ENCODE measurements around the gene CLMN.

Gene CLMN

GRCh38 chr14:95211721-95212504 lies 107.8 kb downstream of the CLMN start:
- intact Hi-C loops (cut with DNase I; ENCODE audit: low total_unique reads) = no loop called here
- Histone ChIP-seq H3K9me3 (no peaks in the 10 kb centered on the region), H3K4me1 (no peaks in the 10 kb centered on the region), H3K27me3 (no peaks in the 10 kb centered on the region), H3K27ac (no peak overlapping the region), H3K4me3 (no peak overlapping the region), H3K36me3 (peaks cover 0 to 5% (median 0%) of the 10 kb centered on the region in 3 donors)
- no peak for TF ChIP-seq CTCF (IDR thresholded peaks at IDR 0.05)
- no peak for DNase-seq

GRCh38 chr14:95210699-95211098 lies 109.0 kb downstream of the CLMN start:
- H3K4me1 ChIP-seq = no peaks in the 10 kb centered on the region
- DNase-seq = no peak
- no peak overlapping the region for H3K27ac ChIP-seq
- H3K36me3 ChIP-seq = peaks cover 0 to 6% (median 5%) of the 10 kb centered on the region in 3 donors
- no peak for TF ChIP-seq CTCF (IDR thresholded peaks at IDR 0.05)
- H3K27me3 ChIP-seq = no peaks in the 10 kb centered on the region
- H3K9me3 ChIP-seq = no peaks in the 10 kb centered on the region
- H3K4me3 ChIP-seq = no peak overlapping the region
- intact Hi-C loops (cut with DNase I; ENCODE audit: low total_unique reads) = no loop called here

GRCh38 chr14:95208598-95208997 lies 111.1 kb downstream of the CLMN start:
- H3K9me3 ChIP-seq = no peaks in the 10 kb centered on the region
- H3K36me3 ChIP-seq = peaks cover 7 to 18% (median 17%) of the 10 kb centered on the region in 3 donors
- no peak overlapping the region for H3K27ac ChIP-seq
- H3K27me3 ChIP-seq = no peaks in the 10 kb centered on the region
- no peaks in the 10 kb centered on the region for H3K4me1 ChIP-seq
- H3K4me3 ChIP-seq = no peak overlapping the region
- DNase-seq = no peak
- TF ChIP-seq CTCF (IDR thresholded peaks at IDR 0.05) = no peak
- intact Hi-C loops (cut with DNase I; ENCODE audit: low total_unique reads) = no loop called here

- H3K36me3 ChIP-seq = peaks cover 14 to 27% (median 25%) of the 10 kb centered on the region in 3 donors
- H3K9me3 ChIP-seq = no peaks in the 10 kb centered on the region
- DNase-seq = no peak
- no peaks in the 10 kb centered on the region for H3K4me1 ChIP-seq
- H3K27ac ChIP-seq = no peak overlapping the region
- TF ChIP-seq CTCF (IDR thresholded peaks at IDR 0.05) = no peak
- H3K4me3 ChIP-seq = no peak overlapping the region
- intact Hi-C loops (cut with DNase I; ENCODE audit: low total_unique reads) = no loop called here
- no peaks in the 10 kb centered on the region for H3K27me3 ChIP-seq
Observed at GRCh38 chr14:95207475-95208233, 112.1 kb downstream of the CLMN start.

GRCh38 chr14:95206534-95206933 lies 113.2 kb downstream of the CLMN start:
- H3K27me3 ChIP-seq = no peaks in the 10 kb centered on the region
- intact Hi-C loops (cut with DNase I; ENCODE audit: low total_unique reads) = no loop called here
- no peak for TF ChIP-seq CTCF (IDR thresholded peaks at IDR 0.05)
- no peak overlapping the region for H3K4me3 ChIP-seq
- no peaks in the 10 kb centered on the region for H3K4me1 ChIP-seq
- DNase-seq = no peak
- no peaks in the 10 kb centered on the region for H3K9me3 ChIP-seq
- no peak overlapping the region for H3K27ac ChIP-seq
- peaks cover 25 to 35% (median 33%) of the 10 kb centered on the region in 3 donors for H3K36me3 ChIP-seq

All from tibial artery (tissue), 4 donors.